ENCODE measurements around the gene CLEC17A.
"Not testable (repeated sequence)": the region's sequence is repeated elsewhere in the genome, so short reads cannot be mapped to it uniquely, and the experiment has no call there.

The CLEC17A gene

GRCh38 chr19:14558370-14559066, 24.4 kb upstream of the CLEC17A start:
- intact Hi-C loops (cut with DNase I): no loop called here
- DNase-seq: peak in 1 of 10 donors; percentile 82

- no peak for DNase-seq
- intact Hi-C loops (cut with DNase I): no loop called here
These were observed 22.7 kb upstream of the CLEC17A start for GRCh38 chr19:14559916-14560775.

- intact Hi-C loops (cut with DNase I): no loop called here
These were observed 22.1 kb upstream of the CLEC17A start for GRCh38 chr19:14560776-14561108.

GRCh38 chr19:14561249-14561648, 21.6 kb upstream of the CLEC17A start:
- peak in 1 of 10 donors; percentile 75 for DNase-seq
- intact Hi-C loops (cut with DNase I): no loop called here

More at GRCh38 chr19:14560776-14561108, 22.1 kb upstream of the CLEC17A start:
- DNase-seq: no peak

GRCh38 chr19:14561847-14562351, 21.0 kb upstream of the CLEC17A start:
- intact Hi-C loops (cut with DNase I): no loop called here
- DNase-seq: peak in 9 of 10 donors; percentile 43 to 93 (median 58)

- intact Hi-C loops (cut with DNase I): no loop called here
- no peak for DNase-seq
These were observed 20.0 kb upstream of the CLEC17A start for GRCh38 chr19:14562660-14563589.

- no peak for DNase-seq
- intact Hi-C loops (cut with DNase I): no loop called here
These were observed 19.3 kb upstream of the CLEC17A start for GRCh38 chr19:14563590-14563926.

GRCh38 chr19:14563989-14564651, 18.8 kb upstream of the CLEC17A start:
- DNase-seq: no peak
- intact Hi-C loops (cut with DNase I): no loop called here

- intact Hi-C loops (cut with DNase I); DNase-seq: not testable (repeated sequence)
These were observed 18.1 kb upstream of the CLEC17A start for GRCh38 chr19:14564652-14565297.

- intact Hi-C loops (cut with DNase I): no loop called here
- DNase-seq: peak in 8 of 10 donors; percentile 50 to 95 (median 69)
These were observed 17.6 kb upstream of the CLEC17A start for GRCh38 chr19:14565298-14565679.

GRCh38 chr19:14565765-14566711, 16.8 kb upstream of the CLEC17A start:
- intact Hi-C loops (cut with DNase I): no loop called here
- DNase-seq: peak in 1 of 10 donors; percentile 62

- intact Hi-C loops (cut with DNase I): no loop called here
- DNase-seq: peak in 1 of 10 donors; percentile 65
These were observed 16.2 kb upstream of the CLEC17A start for GRCh38 chr19:14566712-14567077.

GRCh38 chr19:14567079-14567478, 15.8 kb upstream of the CLEC17A start:
- intact Hi-C loops (cut with DNase I): no loop called here

GRCh38 chr19:14570864-14571527, 11.9 kb upstream of the CLEC17A start:
- intact Hi-C loops (cut with DNase I): no loop called here

More at GRCh38 chr19:14567079-14567478, 15.8 kb upstream of the CLEC17A start:
- peak in 2 of 10 donors; percentile 62 to 75 for DNase-seq

GRCh38 chr19:14571695-14572490, 11.0 kb upstream of the CLEC17A start, which contains the start of gene NDUFB7:
Gene NDUFB7, minus strand, starts transcription at chr19:14572066. Its CDS starts 66 bp downstream, at chr19:14572000.
- intact Hi-C loops (cut with DNase I): no loop called here

More at GRCh38 chr19:14570864-14571527, 11.9 kb upstream of the CLEC17A start:
- peak in 1 of 10 donors; percentile 78 for DNase-seq

GRCh38 chr19:14575428-14575980, 7.4 kb upstream of the CLEC17A start:
- intact Hi-C loops (cut with DNase I): loop anchor here (2.0 kb wide), 1 partner anchor 313 kb away; no protein-coding TSS in a partner anchor
- DNase-seq: peak in 1 of 10 donors; percentile 8

More at GRCh38 chr19:14571695-14572490, 11.0 kb upstream of the CLEC17A start, which contains the start of gene NDUFB7:
- peak; percentile 91 to 99 (median 93) for DNase-seq

Measured in posterior cingulate gyrus (tissue), 11 donors.